ENCODE data around the gene STING1.

GRCh38 chr5:139513852-139514485 is 31.4 kb upstream of the STING1 start:
- TF ChIP-seq, protein P1, sequence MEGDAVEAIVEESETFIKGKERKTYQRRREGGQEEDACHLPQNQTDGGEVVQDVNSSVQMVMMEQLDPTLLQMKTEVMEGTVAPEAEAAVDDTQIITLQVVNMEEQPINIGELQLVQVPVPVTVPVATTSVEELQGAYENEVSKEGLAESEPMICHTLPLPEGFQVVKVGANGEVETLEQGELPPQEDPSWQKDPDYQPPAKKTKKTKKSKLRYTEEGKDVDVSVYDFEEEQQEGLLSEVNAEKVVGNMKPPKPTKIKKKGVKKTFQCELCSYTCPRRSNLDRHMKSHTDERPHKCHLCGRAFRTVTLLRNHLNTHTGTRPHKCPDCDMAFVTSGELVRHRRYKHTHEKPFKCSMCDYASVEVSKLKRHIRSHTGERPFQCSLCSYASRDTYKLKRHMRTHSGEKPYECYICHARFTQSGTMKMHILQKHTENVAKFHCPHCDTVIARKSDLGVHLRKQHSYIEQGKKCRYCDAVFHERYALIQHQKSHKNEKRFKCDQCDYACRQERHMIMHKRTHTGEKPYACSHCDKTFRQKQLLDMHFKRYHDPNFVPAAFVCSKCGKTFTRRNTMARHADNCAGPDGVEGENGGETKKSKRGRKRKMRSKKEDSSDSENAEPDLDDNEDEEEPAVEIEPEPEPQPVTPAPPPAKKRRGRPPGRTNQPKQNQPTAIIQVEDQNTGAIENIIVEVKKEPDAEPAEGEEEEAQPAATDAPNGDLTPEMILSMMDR (IDR thresholded peaks at IDR 0.05; ENCODE audit: insufficient read depth, low read length, poor library complexity, severe bottlenecking), result no peak
- TF ChIP-seq EZH2phosphoT487 (conservative IDR thresholded peaks at IDR 0.05; ENCODE audit: low read length), result no peak
